HG03045 (cell line): ENCODE measurements around the gene CDH13.

Experiments
- ATAC-seq: cut with Tn5 transposase; IDR thresholded peaks from one replicate; pipeline ENCODE4 v1.9.1; 2021; ENCODE audit warnings: mild to moderate bottlenecking, moderate library complexity; ENCODE audit not compliant: unreplicated experiment

CDH13 gene

GRCh38 chr16:83755391-83755790 is 1128.6 kb downstream of the CDH13 start:
- no peak for ATAC-seq

GRCh38 chr16:83762141-83762991 is 1135.6 kb downstream of the CDH13 start:
- no peak for ATAC-seq

DNA sequence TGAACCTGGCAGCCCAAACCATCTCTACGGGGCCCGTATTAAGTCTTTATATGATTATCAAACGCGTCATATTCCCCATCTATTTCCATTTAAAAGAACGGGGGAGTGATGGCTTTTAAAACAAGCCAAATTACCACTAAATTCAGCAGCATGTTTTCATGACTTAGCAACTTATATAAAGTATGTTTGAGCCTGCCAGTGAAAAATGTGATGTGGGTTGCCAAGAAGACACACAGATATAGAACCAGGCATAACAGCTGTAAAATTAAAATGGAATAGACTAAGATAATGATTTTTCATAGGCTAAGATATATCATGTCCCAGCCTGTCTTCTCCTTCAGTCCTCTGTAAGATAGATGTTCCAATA is 1136.2 kb downstream of the CDH13 start:
- no peak for ATAC-seq

- ATAC-seq = no peak
Observed at GRCh38 chr16:83768986-83769385, 1142.2 kb downstream of the CDH13 start.

GRCh38 chr16:83769397-83770008 is 1142.7 kb downstream of the CDH13 start:
- no peak for ATAC-seq

- ATAC-seq = no peak
Observed at GRCh38 chr16:83771306-83771942, 1144.7 kb downstream of the CDH13 start.

- ATAC-seq = no peak
Observed at GRCh38 chr16:83772806-83773205, 1146.0 kb downstream of the CDH13 start.

DNA sequence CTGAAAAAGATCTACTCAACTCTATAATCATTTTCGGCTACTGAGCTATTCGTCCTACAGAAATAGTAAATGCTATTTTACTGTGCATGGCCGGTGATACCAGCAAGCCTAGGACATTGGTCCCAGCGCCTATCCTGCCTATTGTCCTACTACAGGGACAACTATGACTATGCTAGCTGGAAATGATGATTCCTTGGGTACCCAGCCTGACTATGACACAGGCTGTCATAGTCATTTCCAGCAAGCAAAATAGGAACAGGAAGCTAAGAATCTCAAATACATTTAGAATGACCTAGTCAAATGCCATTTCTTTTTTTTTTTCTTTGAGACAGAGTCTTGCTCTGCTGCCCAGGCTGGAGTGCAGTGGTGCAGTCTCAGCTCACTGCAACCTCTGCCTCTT is 1147.3 kb downstream of the CDH13 start:
- ATAC-seq = no peak

DNA sequence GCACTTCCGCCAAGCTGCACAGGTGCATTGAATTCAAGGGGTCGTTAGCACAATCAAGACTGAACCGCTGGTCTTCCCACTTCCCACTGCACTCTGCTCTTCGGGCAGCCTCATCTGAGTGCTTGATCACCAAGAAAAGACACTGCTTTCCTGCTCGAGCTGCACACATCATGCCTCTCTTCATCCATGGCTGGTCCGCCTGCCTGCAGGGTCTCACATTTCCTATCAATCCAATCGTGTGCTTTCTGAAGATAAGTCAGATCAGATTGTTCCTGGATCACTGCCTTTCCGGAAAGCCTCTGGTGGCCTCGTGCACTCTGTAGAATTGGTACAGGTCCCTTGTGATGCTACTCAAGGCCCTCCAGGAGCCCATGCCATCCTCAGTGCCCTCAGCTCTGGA is 1150.2 kb downstream of the CDH13 start:
- no peak for ATAC-seq

DNA sequence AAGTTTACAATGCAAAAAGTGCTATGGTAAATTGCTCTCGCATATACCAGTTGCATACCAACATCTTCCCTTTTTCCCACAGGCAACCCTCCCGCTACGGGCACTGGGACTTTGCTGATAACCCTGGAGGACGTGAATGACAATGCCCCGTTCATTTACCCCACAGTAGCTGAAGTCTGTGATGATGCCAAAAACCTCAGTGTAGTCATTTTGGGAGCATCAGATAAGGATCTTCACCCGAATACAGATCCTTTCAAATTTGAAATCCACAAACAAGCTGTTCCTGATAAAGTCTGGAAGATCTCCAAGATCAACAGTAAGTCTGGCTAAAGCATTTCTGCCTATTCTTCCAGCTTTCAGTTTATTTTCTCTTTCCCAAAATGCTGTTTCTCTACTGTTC is 1153.1 kb downstream of the CDH13 start:
- ATAC-seq = no peak

DNA sequence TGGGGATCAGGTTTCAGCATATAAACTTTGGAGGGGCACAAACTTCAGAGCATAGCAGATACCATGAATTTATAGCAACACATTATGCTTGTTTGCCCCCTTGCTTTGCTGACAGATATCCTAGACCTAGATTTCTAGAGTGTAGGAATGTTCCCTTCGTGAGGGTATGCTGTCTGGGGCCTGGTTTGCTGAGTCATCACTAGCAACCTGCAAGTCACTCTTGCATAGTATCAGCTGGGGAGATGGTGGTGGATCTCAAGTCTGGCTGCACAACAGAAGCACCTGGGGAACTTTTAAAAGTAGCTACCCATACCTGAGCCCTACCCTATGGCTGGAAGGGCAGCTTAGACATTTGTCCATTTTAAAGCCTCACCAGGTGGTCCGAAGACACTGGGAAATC is 1158.7 kb downstream of the CDH13 start:
- no peak for ATAC-seq

GRCh38 chr16:83789642-83790401 is 1163.1 kb downstream of the CDH13 start:
- ATAC-seq = no peak

DNA sequence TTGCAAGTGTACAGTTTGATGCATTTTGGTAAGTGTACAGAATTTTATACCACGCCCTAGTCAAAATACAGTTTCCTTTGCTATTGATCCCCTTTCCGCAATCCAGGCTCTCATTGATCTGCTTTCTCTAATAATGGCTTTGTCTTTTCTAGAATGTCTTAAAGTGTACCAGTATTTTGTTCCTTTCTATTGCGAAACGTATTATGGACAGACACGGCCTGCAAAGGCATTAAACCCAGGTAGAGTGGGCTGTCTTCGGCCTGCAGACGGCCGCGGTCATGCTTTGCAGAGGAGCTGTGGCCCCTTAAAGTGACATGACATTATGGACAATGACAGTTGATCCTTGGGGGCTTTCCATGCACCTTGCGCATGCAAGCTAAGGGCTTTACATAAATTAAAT is 1165.1 kb downstream of the CDH13 start:
- no peak for ATAC-seq

DNA sequence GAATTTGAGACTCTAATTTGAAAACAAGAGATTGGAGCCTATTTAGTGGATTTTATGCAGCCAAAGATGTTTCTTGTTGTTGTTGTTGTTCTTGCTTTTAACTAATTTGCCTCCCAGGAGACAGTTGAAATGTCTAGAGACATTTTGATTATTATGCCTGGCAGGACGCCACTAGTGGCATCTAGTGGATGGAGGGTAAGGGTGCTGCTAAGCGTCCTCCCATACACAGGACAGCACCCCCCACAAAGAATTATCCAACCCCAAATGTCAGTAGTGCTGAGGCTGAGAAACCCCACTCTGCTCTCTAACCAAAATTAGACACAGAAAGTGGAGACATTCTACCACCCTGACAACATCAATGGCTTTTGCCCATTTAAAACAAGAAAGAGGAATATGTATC is 1165.6 kb downstream of the CDH13 start:
- ATAC-seq = no peak

GRCh38 chr16:83793179-83793578 is 1166.4 kb downstream of the CDH13 start:
- ATAC-seq = no peak

DNA sequence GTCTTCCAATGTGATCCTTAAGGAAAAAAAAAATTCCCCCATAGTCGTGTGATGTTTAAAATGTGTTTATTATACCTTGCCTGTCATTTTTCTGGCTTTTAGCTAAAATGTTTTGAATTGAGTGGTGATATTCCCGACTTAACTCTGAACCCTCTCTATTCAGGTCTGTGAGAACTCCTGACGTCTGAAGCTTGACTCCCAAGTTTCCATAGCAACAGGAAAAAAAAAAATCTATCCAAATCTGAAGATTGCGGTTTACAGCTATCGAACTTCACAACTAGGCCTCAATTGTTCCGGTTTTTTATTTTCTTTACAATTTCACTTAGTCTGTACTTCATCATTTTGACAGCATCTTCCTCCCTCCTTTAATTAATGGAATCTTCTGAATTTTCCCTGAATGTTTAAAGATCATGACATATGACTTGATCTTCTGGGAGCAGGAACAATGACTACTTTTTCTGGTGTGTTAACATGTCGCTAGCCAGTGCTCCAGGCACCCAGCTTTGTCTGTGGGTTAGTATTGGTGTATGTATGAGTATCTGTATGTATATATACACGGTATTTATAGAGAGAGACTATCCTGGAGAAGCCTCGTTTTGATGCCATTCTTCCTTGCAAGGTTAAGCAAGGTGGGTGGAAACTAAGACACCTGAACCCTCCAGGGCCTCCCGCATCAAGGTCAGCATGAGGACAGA is 1168.2 kb downstream of the CDH13 start:
- ATAC-seq = no peak

DNA sequence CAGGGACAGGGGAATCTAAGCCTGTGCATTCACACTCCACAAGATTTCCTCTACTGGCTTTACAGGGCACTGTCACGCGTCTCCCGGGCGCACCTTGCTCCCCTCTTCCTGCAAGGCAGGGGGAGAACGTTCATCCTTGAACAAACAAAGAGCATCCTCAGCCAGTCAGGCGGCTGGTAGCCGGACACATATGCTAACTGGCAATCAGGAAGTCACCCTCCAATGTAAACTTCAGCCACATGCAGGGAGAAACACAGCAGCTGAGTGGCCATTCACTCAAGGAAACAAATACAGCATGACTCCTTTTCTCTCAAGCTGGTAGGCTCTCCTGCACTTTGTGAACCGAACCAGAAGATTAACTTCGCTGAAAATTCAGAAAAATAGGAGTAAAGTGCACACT is 1170.2 kb downstream of the CDH13 start:
- ATAC-seq = no peak

DNA sequence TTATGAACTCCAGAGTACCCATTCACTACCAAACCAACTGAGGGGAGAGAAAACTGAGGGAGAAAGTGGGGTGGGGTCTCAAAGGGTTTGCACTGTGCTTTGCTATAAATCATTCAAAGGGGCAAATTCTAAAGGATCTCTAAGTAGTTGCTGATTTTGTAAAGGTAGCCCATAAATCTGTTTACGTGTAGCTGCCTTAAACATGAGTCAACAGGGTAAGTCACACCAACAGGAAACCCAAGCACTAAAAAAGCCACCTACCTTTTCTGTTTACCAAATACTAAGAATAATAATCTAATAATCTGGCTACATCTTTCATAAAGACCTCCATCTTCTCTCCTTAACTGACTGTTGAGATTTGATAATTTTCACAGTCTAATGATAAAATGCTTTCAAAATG is 1172.6 kb downstream of the CDH13 start:
- ATAC-seq = no peak

GRCh38 chr16:83802135-83802534 is 1175.4 kb downstream of the CDH13 start:
- no peak for ATAC-seq

- no peak for ATAC-seq
Observed at GRCh38 chr16:83802554-83803205, 1175.9 kb downstream of the CDH13 start.
